Pancreas (tissue), 10 donors: ENCODE results near the gene KLF16. TPM values are rescaled to one million over a fixed set of nuclear protein-coding genes. Genes with fewer than 3 reads are reported as not detected.

Experiments
- ATAC-seq, 4 donors: fragments of 200-7000 bp; cut with Tn5 transposase; one replicate each; pipeline versions ENCODE4 v1.8.0 to v1.9.1; 2020; ENCODE audit warnings: mild to moderate bottlenecking in 4 of 4, moderate library complexity in 4 of 4
- DNase-seq, 6 donors: peaks; one replicate each; pipeline ENCODE4 v3.0.0-alpha.2; 2020
- FAIRE-seq: peaks from 2 replicates; lab custom pipeline; 2012; peaks lifted over from hg19 to GRCh38; lab: Jason Lieb, UNC
- H3K27ac ChIP-seq, 4 donors: fragments of 200-600 bp; sonication (generic); 1 replicate in 3 of 4; 2 replicates in 1 of 4; pipeline versions ENCODE4 v1.5.0 to v1.8.0; 2020
- H3K27me3 ChIP-seq, 4 donors: fragments of 200-600 bp; one replicate each; pipeline ENCODE4 v1.8.0; 2021
- H3K36me3 ChIP-seq, 3 donors: fragments of 200-600 bp; sonication (generic) in 1 of 3; one replicate each; pipeline versions ENCODE4 v1.5.0 to v1.8.0; 2020 to 2021
- H3K4me1 ChIP-seq, 3 donors: fragments of 200-600 bp; one replicate each; pipeline ENCODE4 v1.8.0; 2021
- H3K4me3 ChIP-seq, 4 donors: fragments of 200-600 bp; sonication (generic) in 2 of 4; one replicate each; pipeline versions ENCODE4 v1.5.0 to v1.8.0; 2020 to 2021
- H3K9me3 ChIP-seq, 4 donors: fragments of 200-600 bp; one replicate each; pipeline ENCODE4 v1.8.0; 2021
- WGBS, 2 donors: extraction: QIAGEN DNeasy Blood & Tissue Kit; methylation state at CpG; one replicate each; pipeline ENCODE4 v1.1.7; 2013; 5-methylcytosine and 5-hydroxymethylcytosine counted together
- intact Hi-C, 3 donors: fragments of 100-400 bp; cut with DNase I; formaldehyde crosslinking; loops; one replicate each; pipeline versions ENCODE4 v1.11.1 to v1.14.2; 2022
- polyA plus RNA-seq, 2 donors: library from polyadenylated mRNA; stranded (reverse); fragments of 200-250 nt; gene quantifications; one replicate each; pipeline ENCODE4 v1.2.3, GENCODE V29; 2013
- total RNA-seq, 6 donors: library from RNA; stranded (reverse); fragmentation: NEBNext Ultra II Directional in 4 of 6; extraction: Animal tissue kit (Norgen Biotek cat#: 25700) in 4 of 6; gene quantifications; one replicate each; pipeline versions ENCODE4 v1.2.1 to v1.2.4, GENCODE V29; 2021 to 2023
- TF ChIP-seq, protein P1 (sequence below), 4 donors: fragments of 200-600 bp; sonication (generic) in 3 of 4; IDR thresholded peaks; one replicate each; pipeline versions ENCODE4 v1.5.0 to v1.8.0; 2021; ENCODE audit warnings: antibody characterized with exemption in 4 of 4
- donor health status: healthy with polysubstance abuse.
- donor health status: DM: no; HTN: no; CAD: no; lungs with moderate emphysema.
- donor health status: DM: no; HTN: no; CAD: no.
- donor health status: control.
- donor health status: control.
- donor health status: Bipolar disorder and iron deficiency.
- donor health status: DM: yes; HTN: yes; CAD: no.
- donor health status: DM: no; HTN: no; CAD: no.
- donor health status: DM: no; HTN: no; CAD: no.
- donor health status: DM: yes; HTN: yes; CAD: no.

Gene KLF16
- total and polyA plus RNA-seq, 8 donors: 4.3 to 10.4 (median 7.5) TPM

DNA sequence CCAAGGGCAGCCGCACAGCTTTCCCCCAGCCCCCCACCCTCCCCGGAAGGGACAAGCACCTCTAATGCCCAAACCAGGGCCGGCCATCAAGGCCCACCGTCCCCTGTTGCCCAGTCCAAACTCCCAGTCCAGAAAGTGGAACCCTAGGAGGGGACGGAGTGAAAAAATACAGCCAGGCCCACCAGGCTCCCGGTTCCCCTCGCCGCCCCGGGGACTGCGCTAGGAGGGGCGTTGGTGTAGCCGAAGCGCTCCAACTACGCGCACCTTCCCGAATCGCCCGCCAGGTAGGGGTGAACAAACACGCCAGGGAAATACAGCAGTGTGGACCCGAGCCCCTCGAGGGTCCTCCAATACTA lies 1.3 kb downstream of the KLF16 start:
- TF ChIP-seq, protein P1, sequence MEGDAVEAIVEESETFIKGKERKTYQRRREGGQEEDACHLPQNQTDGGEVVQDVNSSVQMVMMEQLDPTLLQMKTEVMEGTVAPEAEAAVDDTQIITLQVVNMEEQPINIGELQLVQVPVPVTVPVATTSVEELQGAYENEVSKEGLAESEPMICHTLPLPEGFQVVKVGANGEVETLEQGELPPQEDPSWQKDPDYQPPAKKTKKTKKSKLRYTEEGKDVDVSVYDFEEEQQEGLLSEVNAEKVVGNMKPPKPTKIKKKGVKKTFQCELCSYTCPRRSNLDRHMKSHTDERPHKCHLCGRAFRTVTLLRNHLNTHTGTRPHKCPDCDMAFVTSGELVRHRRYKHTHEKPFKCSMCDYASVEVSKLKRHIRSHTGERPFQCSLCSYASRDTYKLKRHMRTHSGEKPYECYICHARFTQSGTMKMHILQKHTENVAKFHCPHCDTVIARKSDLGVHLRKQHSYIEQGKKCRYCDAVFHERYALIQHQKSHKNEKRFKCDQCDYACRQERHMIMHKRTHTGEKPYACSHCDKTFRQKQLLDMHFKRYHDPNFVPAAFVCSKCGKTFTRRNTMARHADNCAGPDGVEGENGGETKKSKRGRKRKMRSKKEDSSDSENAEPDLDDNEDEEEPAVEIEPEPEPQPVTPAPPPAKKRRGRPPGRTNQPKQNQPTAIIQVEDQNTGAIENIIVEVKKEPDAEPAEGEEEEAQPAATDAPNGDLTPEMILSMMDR (IDR thresholded peaks at IDR 0.05): no peak
- H3K4me1 ChIP-seq: peaks cover 0 to 23% (median 0%) of the 10 kb centered on the region in 3 donors
- no peaks in the 10 kb centered on the region for H3K27me3 ChIP-seq
- ATAC-seq (no peak), FAIRE-seq (no peak), DNase-seq (peak in 1 of 6 donors; percentile 33)
- intact Hi-C loops: no loop called here
- no peaks in the 10 kb centered on the region for H3K9me3 ChIP-seq
- H3K36me3 ChIP-seq: no peaks in the 10 kb centered on the region
- peak overlapping the region; percentile 37 to 75 (median 56) for H3K4me3 ChIP-seq
- WGBS, 2 donors: 20 to 26% methylated on average over 21 of the region's 21 CpGs
- H3K27ac ChIP-seq: no peak overlapping the region

DNA sequence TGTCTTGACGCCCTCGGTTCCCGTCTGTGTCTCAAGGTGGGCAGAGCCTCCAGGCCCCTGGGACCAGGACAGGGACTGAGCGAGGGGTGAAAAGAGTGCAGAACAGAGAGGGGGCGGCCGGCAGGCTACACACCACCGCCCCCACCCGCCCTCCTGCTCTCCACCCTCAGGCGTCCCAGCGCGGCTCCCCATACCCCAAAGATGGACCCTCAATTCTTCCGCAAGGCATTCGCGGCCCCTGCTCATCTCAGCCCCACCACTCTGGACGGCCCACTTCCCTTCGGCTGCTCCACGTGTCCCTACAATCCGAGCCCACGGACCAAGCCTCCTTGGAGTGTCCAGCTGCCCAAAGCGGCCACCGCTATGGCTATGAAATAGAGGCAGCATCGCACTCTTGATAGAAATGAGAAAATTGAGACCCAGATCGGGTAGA lies 1.8 kb downstream of the KLF16 start:
- no peak for ATAC-seq
- intact Hi-C loops: no loop called here
- TF ChIP-seq, protein P1 (IDR thresholded peaks at IDR 0.05): no peak
- H3K27ac ChIP-seq: no peak overlapping the region
- no peak for FAIRE-seq
- no peaks in the 10 kb centered on the region for H3K36me3 ChIP-seq
- H3K27me3 ChIP-seq: no peaks in the 10 kb centered on the region
- no peaks in the 10 kb centered on the region for H3K9me3 ChIP-seq
- peak overlapping the region; percentile 37 to 75 (median 56) for H3K4me3 ChIP-seq
- DNase-seq: peak in 2 of 6 donors; percentile 26 to 75
- H3K4me1 ChIP-seq: peaks cover 0 to 23% (median 0%) of the 10 kb centered on the region in 3 donors
- WGBS, 2 donors: 70 to 74% methylated on average over 22 to 23 of the region's 23 CpGs

DNA sequence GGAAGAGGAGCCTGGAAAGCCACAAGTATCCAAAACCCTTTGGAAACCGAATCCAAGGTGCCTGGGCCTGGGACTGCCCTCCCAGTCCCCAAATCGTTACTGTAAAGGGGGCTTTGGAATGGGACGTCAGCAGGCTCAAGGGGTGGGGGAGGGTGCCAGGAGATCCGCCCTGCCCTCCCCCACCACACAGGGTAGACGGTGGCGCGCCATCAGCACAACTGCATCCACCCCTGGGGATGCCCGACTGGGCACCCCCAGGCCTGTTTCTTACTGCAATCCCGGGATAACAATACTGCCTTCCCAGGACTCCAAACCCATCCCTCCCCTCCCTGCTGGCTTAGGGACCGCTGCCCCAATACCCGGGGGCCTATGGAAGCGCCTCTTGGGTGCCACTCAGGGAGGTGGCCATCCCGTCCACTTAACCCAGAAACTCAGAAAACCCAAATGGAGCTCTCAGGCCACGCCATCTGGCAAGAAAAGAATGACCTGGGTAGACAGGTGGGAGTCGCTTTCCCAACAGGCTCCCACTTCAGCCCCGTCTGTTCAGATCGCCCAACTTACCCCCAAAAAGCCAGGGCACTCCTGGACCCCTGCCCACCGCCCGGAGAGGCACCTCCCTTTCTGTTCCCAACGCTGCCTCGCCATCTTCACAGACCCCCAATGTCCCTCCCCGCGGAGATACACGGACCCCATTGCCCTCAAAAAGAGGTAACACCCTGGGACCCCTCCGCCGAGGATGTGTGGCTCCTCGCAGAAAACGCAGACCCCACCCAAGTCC lies 2.4 kb downstream of the KLF16 start:
- no peaks in the 10 kb centered on the region for H3K36me3 ChIP-seq
- peaks cover 0 to 23% (median 0%) of the 10 kb centered on the region in 3 donors for H3K4me1 ChIP-seq
- WGBS, 2 donors: 72 to 75% methylated on average over 28 of the region's 28 CpGs
- no peak overlapping the region for H3K27ac ChIP-seq
- peak in 2 of 6 donors; percentile 29 to 40 for DNase-seq
- H3K9me3 ChIP-seq: no peaks in the 10 kb centered on the region
- ATAC-seq: no peak
- intact Hi-C loops: no loop called here
- FAIRE-seq: no peak
- H3K27me3 ChIP-seq: no peaks in the 10 kb centered on the region
- TF ChIP-seq, protein P1 (IDR thresholded peaks at IDR 0.05): no peak
- peak overlapping the region in 1 of 4 donors; percentile 73 for H3K4me3 ChIP-seq

DNA sequence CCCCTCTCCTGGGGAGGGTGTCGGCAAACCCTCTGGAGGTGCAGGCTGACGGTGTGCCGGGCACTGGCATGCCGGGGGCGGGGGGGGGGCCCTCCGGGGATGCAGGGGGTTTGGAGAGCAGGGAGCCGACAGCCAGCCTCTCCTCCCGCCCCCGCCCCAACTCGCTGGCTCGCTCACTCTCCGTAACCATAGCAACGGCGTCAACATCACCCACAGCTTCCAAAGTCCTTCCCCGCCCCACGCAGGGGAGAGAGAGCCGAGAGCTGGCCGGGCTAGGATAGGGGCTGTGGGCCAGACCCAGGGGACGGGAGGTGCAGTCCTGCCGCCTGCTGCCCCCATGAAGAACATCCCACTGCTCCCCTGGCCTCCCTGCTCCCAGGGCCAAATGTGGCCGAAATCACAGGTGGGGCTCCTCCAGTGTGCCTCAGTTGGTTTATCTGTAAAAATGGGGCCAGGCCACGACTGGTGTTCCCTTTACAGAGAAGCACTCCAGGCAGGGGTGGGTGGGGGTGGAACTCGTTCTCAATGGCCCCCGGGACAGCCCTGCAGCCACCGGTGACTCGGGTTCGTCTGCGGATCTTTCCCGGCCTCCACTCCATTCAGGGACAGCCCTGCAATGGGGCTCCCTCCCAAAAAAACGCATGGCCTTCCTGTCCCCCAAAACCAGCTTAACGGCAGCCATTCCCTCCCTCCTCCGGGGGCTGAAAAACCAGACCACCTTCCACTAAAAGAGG lies 3.2 kb downstream of the KLF16 start:
- WGBS, 2 donors: 38 to 39% methylated on average over 30 to 31 of the region's 32 CpGs
- intact Hi-C loops: no loop called here
- H3K4me3 ChIP-seq: no peak overlapping the region
- H3K9me3 ChIP-seq: no peaks in the 10 kb centered on the region
- no peaks in the 10 kb centered on the region for H3K27me3 ChIP-seq
- H3K27ac ChIP-seq: no peak overlapping the region
- ATAC-seq (no peak), DNase-seq (peak in 3 of 6 donors; percentile 56 to 68 (median 64)), FAIRE-seq (no peak)
- no peaks in the 10 kb centered on the region for H3K36me3 ChIP-seq
- TF ChIP-seq, protein P1 (IDR thresholded peaks at IDR 0.05): no peak
- H3K4me1 ChIP-seq: peaks cover 0 to 23% (median 0%) of the 10 kb centered on the region in 3 donors
